LNCaP clone FGC (cell line): ENCODE data around the gene POU2AF2.

Source experiments
- DNase-seq: peaks from one replicate; pipeline ENCODE4 v3.0.0-alpha.2; 2011; ENCODE audit warnings: low read depth
- H3K4me3 ChIP-seq: 2 replicates; pipeline ENCODE4 v1.5.1; 2011; ENCODE audit warnings: mild to moderate bottlenecking, low read depth, low read length, control low read depth
- CTCF ChIP-seq: IDR thresholded peaks from 2 replicates; pipeline ENCODE4 v1.5.1; 2012; ENCODE audit warnings: mild to moderate bottlenecking; ENCODE audit not compliant: control insufficient read depth, insufficient read depth; ENCODE audit errors: extremely low read depth

POU2AF2 gene

GRCh38 chr11:111329306-111330204 lies 84.0 kb downstream of the POU2AF2 start:
- TF ChIP-seq CTCF: no peak
- no peak overlapping the region for H3K4me3 ChIP-seq
- DNase-seq: no peak

- H3K4me3 ChIP-seq: no peak overlapping the region
- no peak for DNase-seq
- no peak for TF ChIP-seq CTCF
Observed at GRCh38 chr11:111330234-111330893, 84.8 kb downstream of the POU2AF2 start.

GRCh38 chr11:111331711-111332479 lies 86.4 kb downstream of the POU2AF2 start:
- H3K4me3 ChIP-seq: no peak overlapping the region
- TF ChIP-seq CTCF: no peak
- no peak for DNase-seq

GRCh38 chr11:111334532-111335502 lies 89.3 kb downstream of the POU2AF2 start:
- no peak overlapping the region for H3K4me3 ChIP-seq
- peak; percentile 99 for DNase-seq
- TF ChIP-seq CTCF: no peak

- no peak overlapping the region for H3K4me3 ChIP-seq
- peak; percentile 46 for DNase-seq
- no peak for TF ChIP-seq CTCF
Observed at GRCh38 chr11:111335549-111335948, 90.0 kb downstream of the POU2AF2 start.
